DOHH2 (cell line): ENCODE results near the gene CCDC12.
A peak's percentile ranks its signal among the peaks of the same experiment; 100 is the strongest.

Source experiments
- H3F3A ChIP-seq: fragments of 200-600 bp; sonication (generic), shearing (Covaris generic); 2 replicates; pipeline ENCODE4 v1.6.0; 2016; ENCODE audit warnings: antibody characterized with exemption, mild to moderate bottlenecking; ENCODE audit not compliant: control insufficient read depth, insufficient read depth
- H3K27ac ChIP-seq: fragments of 200-600 bp; sonication (generic); 2 replicates; pipeline ENCODE4 v1.5.1; 2014; ENCODE audit warnings: low read depth, mild to moderate bottlenecking, low read length, moderate library complexity
- H3K27me3 ChIP-seq: fragments of 200-600 bp; sonication (generic); 2 replicates; pipeline ENCODE4 v1.6.1; 2014; ENCODE audit warnings: mild to moderate bottlenecking, low read length, mixed read lengths; ENCODE audit not compliant: control insufficient read depth
- H3K36me3 ChIP-seq: fragments of 200-600 bp; sonication (generic); 2 replicates; pipeline ENCODE4 v1.6.1; 2014; ENCODE audit warnings: mild to moderate bottlenecking, low read length, moderate library complexity, mixed read lengths; ENCODE audit not compliant: control insufficient read depth
- H3K4me1 ChIP-seq: fragments of 200-600 bp; sonication (generic); 2 replicates; pipeline ENCODE4 v1.6.1; 2014; ENCODE audit warnings: mild to moderate bottlenecking, low read length, mixed read lengths; ENCODE audit not compliant: control insufficient read depth
- H3K4me2 ChIP-seq: fragments of 200-600 bp; sonication (generic); 2 replicates; pipeline ENCODE4 v1.6.0; 2014; ENCODE audit warnings: mild to moderate bottlenecking, low read length, moderate library complexity
- H3K4me3 ChIP-seq: fragments of 200-600 bp; sonication (generic); 2 replicates; pipeline ENCODE4 v1.5.1; 2014; ENCODE audit warnings: mild to moderate bottlenecking, low read length, mixed read lengths
- H3K79me2 ChIP-seq: fragments of 200-600 bp; sonication (generic); 2 replicates; pipeline ENCODE4 v1.6.1; 2014; ENCODE audit warnings: mild to moderate bottlenecking, low read length, mixed read lengths; ENCODE audit not compliant: control insufficient read depth
- H3K9me2 ChIP-seq: fragments of 200-600 bp; sonication (generic); replicated peaks from 2 replicates; pipeline ENCODE4 v1.6.1; 2014; ENCODE audit warnings: mild to moderate bottlenecking, low read length, mixed read lengths; ENCODE audit not compliant: control insufficient read depth
- H3K9me3 ChIP-seq: fragments of 200-600 bp; sonication (generic); 2 replicates; pipeline ENCODE4 v1.6.1; 2014; ENCODE audit warnings: antibody characterized with exemption, low read length, mixed read lengths; ENCODE audit not compliant: control insufficient read depth, insufficient read depth
- H4K20me1 ChIP-seq: fragments of 200-600 bp; sonication (generic); 2 replicates; pipeline ENCODE4 v1.6.0; 2014; ENCODE audit warnings: low read depth, mild to moderate bottlenecking, antibody characterized with exemption, low read length, moderate library complexity; ENCODE audit not compliant: control insufficient read depth, insufficient read depth
- EZH2phosphoT487 ChIP-seq: fragments of 200-600 bp; sonication (generic); IDR thresholded peaks from 2 replicates; pipeline ENCODE4 v1.6.1; 2017; ENCODE audit warnings: borderline replicate concordance, mild to moderate bottlenecking, antibody characterized with exemption, low read length, moderate library complexity, mixed read lengths
- TF ChIP-seq, protein P1 (sequence below): fragments of 200-600 bp; sonication (generic); IDR thresholded peaks from one replicate; pipeline ENCODE4 v1.5.1; 2014; ENCODE audit warnings: antibody characterized with exemption, mild to moderate bottlenecking, low read depth, low read length; ENCODE audit not compliant: poor library complexity, severe bottlenecking

The CCDC12 gene

DNA sequence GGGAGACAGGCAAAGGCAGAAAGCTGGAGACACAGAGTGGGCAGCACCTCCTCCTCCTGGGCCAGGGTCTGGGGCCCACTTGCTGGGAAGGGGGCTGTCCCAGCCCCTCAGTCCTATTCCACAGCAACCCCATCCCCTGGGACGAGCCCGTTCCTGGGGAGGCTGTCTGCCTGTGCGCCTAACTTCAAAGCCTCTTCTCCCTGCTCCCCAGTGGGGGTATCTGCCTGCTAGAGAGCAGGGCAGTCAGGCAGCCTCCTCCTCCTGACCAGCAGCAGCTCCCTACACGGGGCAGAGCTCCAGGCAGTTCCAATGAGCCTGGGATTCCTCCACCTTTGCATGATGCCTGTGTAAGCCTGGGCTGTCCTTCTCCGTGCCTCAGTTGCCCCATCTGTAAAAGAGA, 92.1 kb downstream of the CCDC12 start:
- no peaks in the 10 kb centered on the region for H3F3A ChIP-seq
- H3K4me3 ChIP-seq = no peak overlapping the region
- no peaks in the 10 kb centered on the region for H3K9me3 ChIP-seq
- H4K20me1 ChIP-seq = 0 out of 2 replicates have a peak, but pooled peaks cover 3% of the 10 kb centered on the region
- no peak overlapping the region for H3K27ac ChIP-seq
- no peaks in the 10 kb centered on the region for H3K79me2 ChIP-seq
- H3K27me3 ChIP-seq = peaks cover 54% of the 10 kb centered on the region
- H3K9me2 ChIP-seq = no peaks in the 10 kb centered on the region
- no peak for TF ChIP-seq EZH2phosphoT487
- TF ChIP-seq, protein P1, sequence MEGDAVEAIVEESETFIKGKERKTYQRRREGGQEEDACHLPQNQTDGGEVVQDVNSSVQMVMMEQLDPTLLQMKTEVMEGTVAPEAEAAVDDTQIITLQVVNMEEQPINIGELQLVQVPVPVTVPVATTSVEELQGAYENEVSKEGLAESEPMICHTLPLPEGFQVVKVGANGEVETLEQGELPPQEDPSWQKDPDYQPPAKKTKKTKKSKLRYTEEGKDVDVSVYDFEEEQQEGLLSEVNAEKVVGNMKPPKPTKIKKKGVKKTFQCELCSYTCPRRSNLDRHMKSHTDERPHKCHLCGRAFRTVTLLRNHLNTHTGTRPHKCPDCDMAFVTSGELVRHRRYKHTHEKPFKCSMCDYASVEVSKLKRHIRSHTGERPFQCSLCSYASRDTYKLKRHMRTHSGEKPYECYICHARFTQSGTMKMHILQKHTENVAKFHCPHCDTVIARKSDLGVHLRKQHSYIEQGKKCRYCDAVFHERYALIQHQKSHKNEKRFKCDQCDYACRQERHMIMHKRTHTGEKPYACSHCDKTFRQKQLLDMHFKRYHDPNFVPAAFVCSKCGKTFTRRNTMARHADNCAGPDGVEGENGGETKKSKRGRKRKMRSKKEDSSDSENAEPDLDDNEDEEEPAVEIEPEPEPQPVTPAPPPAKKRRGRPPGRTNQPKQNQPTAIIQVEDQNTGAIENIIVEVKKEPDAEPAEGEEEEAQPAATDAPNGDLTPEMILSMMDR = no peak
- no peak overlapping the region for H3K4me2 ChIP-seq
- H3K4me1 ChIP-seq = no peaks in the 10 kb centered on the region; the same call in 1 of the 2 replicates
- no peaks in the 10 kb centered on the region for H3K36me3 ChIP-seq

DNA sequence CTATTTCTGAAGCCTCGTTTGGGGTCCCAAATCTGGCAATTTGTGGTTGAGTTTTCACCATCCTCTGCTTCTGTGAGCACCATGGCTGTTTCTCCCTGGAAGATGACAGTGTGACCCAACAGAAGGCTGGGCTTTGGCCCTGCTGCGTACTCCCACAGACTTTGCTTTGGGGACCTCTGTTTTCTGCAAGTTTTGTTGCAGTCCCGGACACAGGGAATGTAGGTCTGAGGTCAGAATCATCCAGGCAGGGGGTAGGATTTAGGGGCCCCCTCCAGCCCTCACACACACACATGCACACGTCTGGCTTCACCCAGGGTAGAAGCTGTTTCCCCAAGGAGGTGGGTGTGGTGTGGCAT, 92.7 kb downstream of the CCDC12 start:
- TF ChIP-seq, protein P1 = no peak
- TF ChIP-seq EZH2phosphoT487 = no peak
- Histone ChIP-seq H3K9me3 (no peaks in the 10 kb centered on the region), H3K27ac (no peak overlapping the region), H3K4me3 (no peak overlapping the region), H3K9me2 (no peaks in the 10 kb centered on the region), H3F3A (no peaks in the 10 kb centered on the region), H3K4me2 (no peak overlapping the region), H4K20me1 (0 out of 2 replicates have a peak, but pooled peaks cover 3% of the 10 kb centered on the region), H3K27me3 (peaks cover 53% of the 10 kb centered on the region), H3K4me1 (no peaks in the 10 kb centered on the region; the same call in 1 of the 2 replicates), H3K36me3 (no peaks in the 10 kb centered on the region), H3K79me2 (no peaks in the 10 kb centered on the region)

DNA sequence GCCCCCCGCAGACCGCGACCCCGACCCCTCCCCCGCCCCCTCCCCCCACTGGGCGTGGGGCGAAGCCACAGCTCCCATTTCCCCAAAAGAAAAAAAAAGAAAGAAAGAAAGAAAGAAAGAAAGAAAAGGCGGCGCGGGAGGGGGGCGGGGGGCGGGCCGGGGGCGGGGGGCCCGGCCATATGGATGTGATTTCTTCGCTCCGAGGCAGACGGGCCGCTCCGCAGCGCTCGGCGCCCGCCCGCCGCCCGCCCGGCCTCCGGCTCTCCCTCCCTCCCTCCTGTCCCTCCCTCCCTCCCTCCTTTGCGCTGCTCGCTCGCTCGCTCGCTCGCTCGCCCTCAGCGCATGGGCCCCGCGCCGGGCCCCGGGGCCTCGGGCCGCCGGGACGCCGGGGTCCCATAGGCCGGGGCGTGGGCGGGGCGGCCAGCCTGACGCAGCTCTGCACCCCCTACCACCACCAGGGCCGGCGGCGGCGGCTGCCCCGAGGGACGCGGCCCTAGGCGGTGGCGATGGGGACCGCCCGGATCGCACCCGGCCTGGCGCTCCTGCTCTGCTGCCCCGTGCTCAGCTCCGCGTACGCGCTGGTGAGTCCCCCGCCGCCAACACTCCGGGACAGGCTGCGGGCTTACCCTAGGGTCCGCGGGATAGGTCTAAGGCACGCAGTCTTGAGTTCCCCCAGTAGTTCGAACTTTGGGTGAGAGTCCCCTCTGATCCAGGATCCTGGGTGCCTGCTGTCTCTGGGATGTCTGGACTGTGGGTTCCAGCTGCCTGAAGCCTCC, 93.3 kb downstream of the CCDC12 start:
- Histone ChIP-seq H3K36me3 (no peaks in the 10 kb centered on the region), H3F3A (no peaks in the 10 kb centered on the region), H3K4me3 (no peak overlapping the region), H3K79me2 (no peaks in the 10 kb centered on the region), H3K9me3 (no peaks in the 10 kb centered on the region), H3K4me2 (no peak overlapping the region), H3K9me2 (no peaks in the 10 kb centered on the region), H4K20me1 (0 out of 2 replicates have a peak, but pooled peaks cover 3% of the 10 kb centered on the region), H3K4me1 (no peaks in the 10 kb centered on the region; the same call in 1 of the 2 replicates), H3K27ac (no peak overlapping the region), H3K27me3 (peaks cover 53% of the 10 kb centered on the region)
- peak; percentile 93; the same call in 1 of the 2 replicates for TF ChIP-seq EZH2phosphoT487
- TF ChIP-seq, protein P1 = no peak
